Measurements from ENCODE around the gene VSTM4.

The VSTM4 gene

GRCh38 chr10:49037187-49037586 lies 78.1 kb downstream of the VSTM4 start:
- DNase-seq = no peak

- no peak for DNase-seq
Measured at GRCh38 chr10:49036638-49037037, 78.7 kb downstream of the VSTM4 start.

- no peak for DNase-seq
Measured at GRCh38 chr10:49035920-49036319, 79.4 kb downstream of the VSTM4 start.

GRCh38 chr10:49034925-49035324 lies 80.4 kb downstream of the VSTM4 start:
- no peak for DNase-seq

- no peak for DNase-seq
Measured at GRCh38 chr10:49033939-49034338, 81.4 kb downstream of the VSTM4 start.

- no peak for DNase-seq
Measured at GRCh38 chr10:49029666-49030065, 85.7 kb downstream of the VSTM4 start.

GRCh38 chr10:49028639-49029038 lies 86.7 kb downstream of the VSTM4 start:
- no peak for DNase-seq

- DNase-seq = no peak
Measured at GRCh38 chr10:49025347-49025983, 89.9 kb downstream of the VSTM4 start.

GRCh38 chr10:49024484-49024883 lies 90.8 kb downstream of the VSTM4 start:
- no peak for DNase-seq

GRCh38 chr10:49023752-49024151 lies 91.6 kb downstream of the VSTM4 start:
- no peak for DNase-seq

GRCh38 chr10:49023071-49023470 lies 92.3 kb downstream of the VSTM4 start:
- DNase-seq = no peak

- DNase-seq = no peak
Measured at GRCh38 chr10:49021685-49022084, 93.6 kb downstream of the VSTM4 start.

- DNase-seq = no peak
Measured at GRCh38 chr10:49015700-49016099, 99.6 kb downstream of the VSTM4 start.

GRCh38 chr10:49012603-49013002 lies 102.7 kb downstream of the VSTM4 start:
- DNase-seq = no peak

- DNase-seq = no peak
Measured at GRCh38 chr10:49011756-49012155, 103.6 kb downstream of the VSTM4 start.

GRCh38 chr10:49010865-49011264 lies 104.5 kb downstream of the VSTM4 start:
- DNase-seq = no peak

GRCh38 chr10:49010295-49010694 lies 105.0 kb downstream of the VSTM4 start:
- no peak for DNase-seq

GRCh38 chr10:49009199-49009979 lies 105.9 kb downstream of the VSTM4 start:
- no peak for DNase-seq

GRCh38 chr10:49008505-49009198 lies 106.7 kb downstream of the VSTM4 start:
- no peak for DNase-seq

GRCh38 chr10:49008091-49008490 lies 107.2 kb downstream of the VSTM4 start:
- no peak for DNase-seq

GRCh38 chr10:49007129-49007528 lies 108.2 kb downstream of the VSTM4 start:
- DNase-seq = no peak

- DNase-seq = no peak
Measured at GRCh38 chr10:49005270-49005669, 110.1 kb downstream of the VSTM4 start.

- no peak for DNase-seq
Measured at GRCh38 chr10:49001870-49002672, 113.3 kb downstream of the VSTM4 start.

All from activated effector memory CD4-positive, alpha-beta T cell treated with Interleukin-2 at 50 U/mL for 16 hours (primary cell).